Progenitor cell of endocrine pancreas (in vitro differentiated cells): ENCODE results near the gene TIMM44. TPM values are rescaled to one million over a fixed set of nuclear protein-coding genes. Genes with fewer than 3 reads are reported as not detected.

Experiments used
- DNase-seq: peaks from one replicate; pipeline ENCODE4 v3.0.0; 2021; ENCODE audit warnings: low spot score; ENCODE audit not compliant: unreplicated experiment
- H3K27ac Mint-ChIP-seq: 2 replicates; pipeline ENCODE4 v1.8.0; 2021; ENCODE audit warnings: mild to moderate bottlenecking, moderate library complexity, mixed read lengths
- H3K27me3 Mint-ChIP-seq: 2 replicates; pipeline ENCODE4 v1.8.0; 2021; ENCODE audit warnings: mixed read lengths
- H3K36me3 Mint-ChIP-seq: 2 replicates; pipeline ENCODE4 v1.8.0; 2022; ENCODE audit warnings: mixed read lengths; ENCODE audit not compliant: insufficient read depth
- H3K4me1 Mint-ChIP-seq: 2 replicates; pipeline ENCODE4 v1.8.0; 2021; ENCODE audit warnings: low read depth, mixed read lengths
- H3K4me3 Mint-ChIP-seq: 2 replicates; pipeline ENCODE4 v1.8.0; 2021; ENCODE audit warnings: low read depth, mild to moderate bottlenecking, moderate library complexity, mixed read lengths
- H3K9me3 Mint-ChIP-seq: 2 replicates; pipeline ENCODE4 v1.8.0; 2021; ENCODE audit warnings: low read depth, mixed read lengths
- CTCF ChIP-seq: fragments of 200-600 bp; sonication (generic); IDR thresholded peaks from one replicate; pipeline ENCODE4 v1.5.0; 2021; ENCODE audit warnings: antibody characterized with exemption, mild to moderate bottlenecking; ENCODE audit not compliant: unreplicated experiment
- total RNA-seq: library from RNA; stranded (reverse); gene quantifications from 2 replicates; pipeline ENCODE4 v1.2.1, GENCODE V29; 2021

The TIMM44 gene
- total RNA-seq, 1 donor from 2014 or later: 75.2 TPM

GRCh38 chr19:7902796-7903243 is 40.6 kb downstream of the TIMM44 start:
- Mint-ChIP-seq H3K27me3 (no peaks in the 10 kb centered on the region), H3K36me3 (no peaks in the 10 kb centered on the region), H3K9me3 (no peaks in the 10 kb centered on the region), H3K4me1 (peaks cover 19% of the 10 kb centered on the region), H3K4me3 (peak overlapping the region; percentile 75), H3K27ac (peak overlapping the region; percentile 96)
- DNase-seq: no peak
- no peak for TF ChIP-seq CTCF

DNA sequence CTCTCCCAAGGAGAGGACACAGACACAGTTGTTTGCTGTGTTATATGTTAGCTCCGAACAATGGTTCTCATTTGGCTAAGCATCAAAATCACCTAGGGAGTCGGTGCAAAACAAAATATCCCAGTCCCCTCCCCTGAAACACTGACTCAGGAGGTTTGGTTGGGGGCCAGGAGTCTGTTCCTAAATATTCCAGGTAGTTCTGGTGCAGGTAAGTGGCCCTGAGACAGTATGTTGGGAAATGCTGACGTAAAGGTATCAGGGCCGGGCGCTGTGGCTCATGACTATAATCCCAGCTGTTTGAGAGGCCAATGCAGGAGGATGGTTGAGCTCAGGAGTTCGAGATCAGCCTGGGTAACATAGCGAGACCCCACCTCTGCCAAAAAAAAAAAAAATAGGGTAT is 42.1 kb downstream of the TIMM44 start:
- H3K4me1 Mint-ChIP-seq: peaks cover 19% of the 10 kb centered on the region
- DNase-seq: no peak
- H3K36me3 Mint-ChIP-seq: no peaks in the 10 kb centered on the region
- H3K27ac Mint-ChIP-seq: no peak overlapping the region
- no peaks in the 10 kb centered on the region for H3K9me3 Mint-ChIP-seq
- no peak for TF ChIP-seq CTCF
- no peak overlapping the region for H3K4me3 Mint-ChIP-seq
- no peaks in the 10 kb centered on the region for H3K27me3 Mint-ChIP-seq

- no peak for DNase-seq
- Mint-ChIP-seq H3K27ac (no peak overlapping the region), H3K9me3 (no peaks in the 10 kb centered on the region), H3K36me3 (no peaks in the 10 kb centered on the region), H3K4me3 (no peak overlapping the region), H3K4me1 (peaks cover 19% of the 10 kb centered on the region), H3K27me3 (no peaks in the 10 kb centered on the region)
- no peak for TF ChIP-seq CTCF
Measured at GRCh38 chr19:7900931-7901330, 42.5 kb downstream of the TIMM44 start.

GRCh38 chr19:7900401-7900870 is 43.0 kb downstream of the TIMM44 start:
- Mint-ChIP-seq H3K4me3 (no peak overlapping the region), H3K27me3 (no peaks in the 10 kb centered on the region), H3K4me1 (peaks cover 16% of the 10 kb centered on the region), H3K27ac (no peak overlapping the region), H3K9me3 (no peaks in the 10 kb centered on the region), H3K36me3 (no peaks in the 10 kb centered on the region)
- no peak for TF ChIP-seq CTCF
- DNase-seq: no peak

DNA sequence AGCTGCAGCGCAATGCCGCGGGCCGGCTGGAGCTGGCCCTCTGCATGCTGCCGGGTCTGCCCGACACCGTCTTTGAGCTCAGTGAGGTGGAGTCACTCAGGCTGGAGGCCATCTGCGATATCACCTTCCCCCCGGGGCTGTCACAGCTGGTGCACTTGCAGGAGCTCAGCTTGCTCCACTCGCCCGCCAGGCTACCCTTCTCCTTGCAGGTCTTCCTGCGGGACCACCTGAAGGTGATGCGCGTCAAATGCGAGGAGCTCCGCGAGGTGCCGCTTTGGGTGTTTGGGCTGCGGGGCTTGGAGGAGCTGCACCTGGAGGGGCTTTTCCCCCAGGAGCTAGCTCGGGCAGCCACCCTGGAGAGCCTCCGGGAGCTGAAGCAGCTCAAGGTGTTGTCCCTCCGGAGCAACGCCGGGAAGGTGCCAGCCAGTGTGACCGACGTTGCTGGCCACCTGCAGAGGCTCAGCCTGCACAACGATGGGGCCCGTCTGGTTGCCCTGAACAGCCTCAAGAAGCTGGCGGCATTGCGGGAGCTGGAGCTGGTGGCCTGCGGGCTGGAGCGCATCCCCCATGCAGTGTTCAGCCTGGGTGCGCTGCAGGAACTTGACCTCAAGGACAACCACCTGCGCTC is 43.6 kb downstream of the TIMM44 start:
- no peaks in the 10 kb centered on the region for H3K36me3 Mint-ChIP-seq
- H3K4me3 Mint-ChIP-seq: no peak overlapping the region
- no peak overlapping the region for H3K27ac Mint-ChIP-seq
- H3K4me1 Mint-ChIP-seq: peaks cover 12% of the 10 kb centered on the region
- no peaks in the 10 kb centered on the region for H3K9me3 Mint-ChIP-seq
- no peaks in the 10 kb centered on the region for H3K27me3 Mint-ChIP-seq
- TF ChIP-seq CTCF: no peak
- no peak for DNase-seq
